GM21360 (cell line): ENCODE measurements around the gene MTG1.
"Not testable (repeated sequence)": the region's sequence is repeated elsewhere in the genome, so short reads cannot be mapped to it uniquely, and the experiment has no call there.

Source experiments
- ATAC-seq: cut with Tn5 transposase; IDR thresholded peaks from one replicate; pipeline ENCODE4 v1.9.1; 2021; ENCODE audit warnings: mild to moderate bottlenecking, moderate library complexity; ENCODE audit not compliant: unreplicated experiment

MTG1 gene

DNA sequence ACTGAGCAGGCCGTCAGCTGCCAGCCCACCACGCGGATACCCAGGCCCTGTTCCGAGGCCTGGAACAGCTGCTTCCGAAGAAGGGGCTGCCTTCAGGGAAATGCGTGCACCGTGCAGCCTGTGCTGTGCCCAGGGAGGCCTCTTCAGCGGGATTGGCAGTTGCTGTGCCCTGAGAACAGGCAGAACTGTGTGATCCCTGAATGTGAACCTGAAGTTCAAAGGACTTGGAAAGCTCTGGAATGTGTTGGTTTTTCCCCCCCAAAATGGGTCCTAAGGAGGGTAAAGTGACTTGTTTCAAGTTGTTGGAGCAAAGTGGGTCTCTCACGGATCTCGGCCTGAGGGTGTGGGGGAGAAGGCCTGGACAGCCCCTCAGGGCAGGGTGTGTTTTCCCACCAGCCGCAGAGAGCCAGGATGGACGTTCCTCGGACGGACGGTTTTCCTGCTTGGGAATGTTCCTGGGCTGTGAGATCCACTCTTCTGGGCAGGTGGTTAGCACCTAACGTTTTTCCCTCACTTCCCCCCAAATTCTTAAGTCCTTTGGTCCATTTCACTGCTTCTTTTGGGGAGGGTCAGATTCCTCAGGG lies 28.4 kb downstream of the MTG1 start:
- ATAC-seq = no peak

DNA sequence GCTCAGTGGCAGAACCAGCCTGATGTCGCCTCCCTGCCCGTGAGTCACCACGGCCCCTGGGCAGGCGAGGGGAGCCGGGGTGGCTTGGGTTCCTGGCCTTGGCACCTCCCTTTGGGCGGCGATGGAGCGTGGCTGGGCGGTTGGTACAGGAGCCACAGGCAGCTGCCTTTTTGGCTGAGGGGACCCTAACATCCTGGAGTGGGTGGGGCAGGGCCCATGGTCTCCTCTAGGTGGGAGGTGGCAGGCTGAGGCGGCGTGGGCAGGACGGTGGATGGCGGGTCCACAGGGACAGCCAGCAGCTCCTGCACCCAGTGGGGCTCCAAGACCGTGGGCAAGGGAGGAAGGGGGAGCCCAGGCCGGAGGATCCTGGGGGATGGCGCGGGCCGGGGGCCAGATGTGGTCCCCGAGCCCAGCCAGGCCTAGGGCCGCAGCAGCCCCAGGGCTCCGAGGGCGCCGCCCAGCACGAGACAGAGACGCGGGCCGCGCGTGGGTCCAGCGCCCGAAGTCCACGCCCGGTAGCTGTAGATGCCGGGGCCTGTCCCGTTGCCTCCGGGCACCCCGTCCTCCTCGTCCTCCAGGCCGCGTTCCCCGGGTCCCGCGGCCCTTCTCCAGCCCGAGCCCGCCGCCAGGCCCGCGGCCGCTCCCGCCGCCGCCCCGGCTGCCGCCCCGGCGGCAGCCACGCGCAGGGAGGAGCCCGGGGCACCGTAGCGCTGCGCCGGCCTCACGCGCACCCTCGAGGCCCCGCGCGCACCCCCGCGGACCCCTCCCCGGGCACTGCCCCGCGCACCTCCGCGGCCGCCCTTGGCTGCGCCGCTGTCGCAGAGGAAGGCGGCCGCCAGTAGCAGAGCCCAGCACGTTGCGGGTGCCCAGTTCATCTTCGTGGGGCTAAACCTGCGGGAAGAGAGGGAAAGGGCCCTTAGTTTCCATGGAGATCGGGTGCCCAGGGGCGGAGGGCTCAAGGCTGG lies 29.1 kb downstream of the MTG1 start:
- no peak for ATAC-seq

GRCh38 chr10:133424102-133424501 lies 30.1 kb downstream of the MTG1 start:
- not testable (repeated sequence) for ATAC-seq

DNA sequence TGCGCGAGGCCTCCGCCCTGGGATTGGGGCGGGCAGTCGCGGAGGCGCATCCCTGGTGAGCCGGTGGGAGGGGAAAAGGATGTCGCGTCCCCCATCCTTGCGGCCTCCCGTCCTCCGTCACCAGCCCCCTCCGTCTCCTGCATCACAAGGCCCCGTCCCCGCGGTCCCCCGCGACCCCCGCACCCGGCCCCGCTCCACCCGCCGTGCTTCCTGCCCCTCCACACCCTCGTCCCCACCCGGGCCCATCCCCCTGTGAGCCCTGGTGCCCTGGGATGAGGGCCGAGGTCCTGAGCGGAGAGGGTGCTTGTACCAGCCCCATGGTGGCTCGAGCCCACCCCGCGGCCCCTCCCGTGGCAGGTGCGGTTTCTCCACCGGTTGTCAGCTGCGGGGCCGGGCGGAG lies 30.6 kb downstream of the MTG1 start, which contains the start of gene SPRN:
Gene SPRN, minus strand, starts transcription at position 25 of the 400 bp plus-strand sequence. CDS start 944 bp downstream, outside the sequence.
- ATAC-seq = not testable (repeated sequence)

GRCh38 chr10:133429571-133429970 lies 35.6 kb downstream of the MTG1 start:
- ATAC-seq = not testable (repeated sequence)

DNA sequence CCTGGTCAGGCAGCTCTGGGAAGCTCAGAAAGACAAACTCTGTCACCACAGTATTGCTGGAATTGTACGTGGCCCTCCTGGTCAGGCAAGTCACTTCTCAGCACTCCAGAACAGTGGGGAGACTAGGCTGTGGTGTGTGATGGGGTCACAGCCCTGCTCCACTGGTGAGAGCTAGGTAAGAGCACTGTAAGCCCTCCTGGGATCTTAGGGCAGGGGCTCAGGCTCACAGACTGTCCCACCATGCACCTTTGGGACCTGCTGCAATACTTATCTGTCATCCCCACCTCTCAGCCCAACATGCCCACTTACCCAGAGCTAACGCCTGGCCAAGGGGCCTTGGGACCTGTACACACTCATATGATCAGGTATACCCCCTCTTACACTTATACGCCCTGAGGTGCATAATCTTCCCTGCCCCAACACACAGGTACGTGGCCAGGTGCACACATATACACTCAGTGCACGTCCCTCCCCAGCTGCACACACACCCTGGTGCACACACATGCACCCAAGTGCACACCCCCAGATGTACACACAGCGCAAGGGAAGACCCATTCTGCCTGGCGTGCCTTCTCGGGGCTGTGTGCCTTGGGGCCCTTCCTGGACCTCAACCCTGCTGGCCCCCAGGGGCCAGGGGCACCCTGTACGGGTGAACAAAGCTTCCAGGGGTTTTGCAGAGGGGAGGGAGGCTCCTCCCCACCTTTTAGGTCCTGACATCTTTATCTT lies 38.1 kb downstream of the MTG1 start:
- ATAC-seq = not testable (repeated sequence)

GRCh38 chr10:133432789-133433188 lies 38.8 kb downstream of the MTG1 start:
- ATAC-seq = not testable (repeated sequence)

GRCh38 chr10:133438711-133439273 lies 44.8 kb downstream of the MTG1 start:
- ATAC-seq = no peak

- ATAC-seq = no peak
Measured at GRCh38 chr10:133439517-133440461, 45.8 kb downstream of the MTG1 start.

DNA sequence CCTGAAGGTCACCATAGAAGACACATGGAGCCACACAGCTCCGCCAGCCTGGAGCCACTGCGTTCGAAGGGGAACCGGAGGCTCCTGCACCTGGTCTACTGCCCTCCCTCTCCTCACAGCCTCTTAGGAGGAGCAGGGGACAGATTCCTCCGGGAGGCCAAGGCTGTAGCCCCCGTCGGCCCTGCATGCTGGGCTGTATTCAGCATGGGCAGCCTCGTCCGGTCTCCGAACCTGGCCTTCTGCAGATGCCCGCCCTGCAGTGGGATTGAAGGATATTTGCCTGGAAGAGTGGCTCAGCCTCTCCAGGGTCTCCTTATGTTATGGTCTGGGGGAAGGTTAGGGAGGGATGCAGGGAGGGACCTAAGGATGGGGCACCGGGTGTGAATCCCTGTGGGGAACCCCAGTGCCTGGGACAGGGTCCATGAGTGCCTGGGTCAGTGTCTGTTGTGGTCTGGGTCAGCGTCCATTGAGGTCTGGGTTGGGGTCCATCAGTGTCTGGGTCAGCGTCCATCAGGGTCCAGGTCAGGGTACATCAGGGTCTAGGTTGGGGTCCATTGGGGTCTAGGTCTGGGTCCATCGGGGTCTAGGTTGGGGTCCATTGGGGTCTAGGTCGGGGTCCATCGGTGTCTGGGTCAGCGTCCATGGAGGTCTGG lies 46.8 kb downstream of the MTG1 start:
- ATAC-seq = no peak

DNA sequence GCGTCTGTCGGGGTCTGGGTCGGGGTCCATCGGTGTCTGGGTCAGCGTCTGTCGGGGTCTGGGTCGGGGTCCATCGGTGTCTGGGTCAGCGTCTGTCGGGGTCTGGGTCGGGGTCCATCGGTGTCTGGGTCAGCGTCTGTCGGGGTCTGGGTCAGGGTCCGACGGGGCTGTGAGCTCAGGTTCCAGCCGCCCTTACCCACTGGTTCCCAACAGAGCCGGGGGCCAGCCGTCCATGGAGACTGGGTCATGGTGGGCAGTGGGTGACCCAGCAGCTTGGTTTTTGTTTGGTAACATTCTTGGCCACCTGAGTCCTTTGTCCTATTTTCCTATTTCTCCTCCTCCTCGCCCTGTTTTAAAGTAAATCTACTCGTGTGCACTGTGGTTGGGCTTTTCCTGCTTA lies 47.4 kb downstream of the MTG1 start:
- not testable (repeated sequence) for ATAC-seq

DNA sequence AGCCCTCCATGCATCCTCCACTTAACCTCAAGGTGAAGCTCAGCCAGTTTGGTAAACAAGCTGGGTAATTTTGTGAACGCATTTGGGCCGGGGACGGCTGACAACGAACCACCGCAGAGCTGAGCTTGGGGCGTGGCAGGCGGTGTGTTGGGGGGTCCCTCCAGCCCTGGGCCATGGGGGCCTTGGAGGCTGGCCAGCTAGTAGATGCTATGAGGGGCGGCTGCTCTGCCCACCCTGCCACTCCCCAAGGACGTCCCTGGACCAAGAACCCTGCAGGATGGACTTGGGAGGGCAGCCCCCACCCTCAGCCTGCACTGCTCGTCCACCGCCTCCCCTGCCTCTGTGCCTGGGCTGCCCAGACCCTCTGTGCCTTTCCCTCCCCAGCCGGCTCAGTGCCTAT lies 47.8 kb downstream of the MTG1 start:
- no peak for ATAC-seq

DNA sequence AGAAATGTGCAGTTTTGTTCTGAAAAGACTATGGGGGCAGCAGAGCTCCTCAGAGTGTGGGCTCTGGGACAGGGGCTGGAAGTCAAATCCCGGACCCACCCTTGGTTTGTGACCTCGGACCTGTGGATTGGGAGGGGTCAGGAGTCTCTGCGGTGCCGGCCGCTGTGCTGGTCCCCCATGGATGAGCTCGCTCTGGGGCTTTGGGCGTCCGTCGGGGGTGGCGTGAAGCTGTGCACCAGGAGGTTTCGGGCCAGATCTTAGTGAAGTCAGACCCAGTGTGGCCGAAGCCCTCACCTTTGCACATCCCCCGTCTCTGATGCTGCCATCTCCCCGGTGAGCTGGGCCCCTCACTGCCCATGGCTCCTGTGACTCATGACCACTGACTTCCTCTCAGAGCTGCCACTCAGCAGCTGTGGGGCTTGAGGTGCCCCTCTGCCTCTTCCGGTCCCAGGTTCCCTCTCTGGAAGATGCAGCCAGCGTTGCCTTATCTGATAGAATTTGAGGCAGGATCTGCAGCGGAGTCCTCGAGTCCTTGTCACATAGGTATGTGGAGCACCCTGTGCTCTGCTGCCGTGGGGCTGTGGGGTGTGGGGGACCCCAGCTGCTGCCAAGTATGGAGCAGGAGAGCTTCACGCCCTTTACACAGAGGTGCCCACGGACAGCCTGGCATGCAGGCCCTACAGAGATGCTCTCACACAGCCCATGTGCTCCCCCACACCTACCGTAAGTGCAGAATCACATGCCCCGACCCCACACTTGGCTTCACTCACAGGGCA lies 48.4 kb downstream of the MTG1 start:
- ATAC-seq = no peak

DNA sequence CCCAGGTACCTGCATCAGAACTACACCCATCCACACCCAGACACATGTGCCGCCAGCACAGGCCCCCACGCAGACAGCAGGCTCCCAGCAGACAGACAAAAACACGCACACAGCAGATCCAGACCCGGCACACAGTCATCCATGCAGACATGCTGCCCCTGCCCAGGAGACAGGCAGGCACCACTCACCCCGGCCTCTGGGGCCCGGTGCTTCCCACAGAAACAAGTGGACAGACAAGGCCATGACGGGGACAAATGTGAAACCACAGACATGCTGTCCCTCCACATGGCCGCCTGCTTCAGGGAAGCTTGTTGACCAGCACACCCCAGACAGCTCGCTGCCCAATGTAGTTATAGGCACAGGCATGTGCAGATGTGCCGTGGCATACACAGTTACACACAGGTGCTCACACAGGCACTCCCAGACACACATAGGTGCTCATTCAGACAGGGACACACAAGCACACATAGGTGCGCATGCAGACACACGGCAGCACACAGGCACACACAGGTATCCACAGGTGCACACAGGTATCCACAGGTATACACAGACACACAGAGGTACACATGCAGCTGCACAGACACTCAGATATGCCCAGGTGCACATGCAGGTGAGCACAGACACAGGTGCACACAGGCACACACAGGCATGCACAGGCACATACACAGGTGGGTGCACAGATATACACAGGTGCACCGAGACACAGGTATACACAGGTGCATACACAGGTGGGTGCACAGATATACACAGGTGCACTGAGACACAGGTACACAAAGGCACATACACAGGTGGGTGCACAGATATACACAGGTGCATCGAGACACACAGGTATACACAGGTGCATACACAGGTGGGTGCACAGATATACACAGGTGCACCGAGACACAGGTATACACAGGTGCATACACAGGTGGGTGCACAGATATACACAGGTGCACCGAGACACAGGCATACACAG lies 49.3 kb downstream of the MTG1 start:
- no peak for ATAC-seq

GRCh38 chr10:133444342-133445267 lies 50.6 kb downstream of the MTG1 start:
- ATAC-seq = no peak

DNA sequence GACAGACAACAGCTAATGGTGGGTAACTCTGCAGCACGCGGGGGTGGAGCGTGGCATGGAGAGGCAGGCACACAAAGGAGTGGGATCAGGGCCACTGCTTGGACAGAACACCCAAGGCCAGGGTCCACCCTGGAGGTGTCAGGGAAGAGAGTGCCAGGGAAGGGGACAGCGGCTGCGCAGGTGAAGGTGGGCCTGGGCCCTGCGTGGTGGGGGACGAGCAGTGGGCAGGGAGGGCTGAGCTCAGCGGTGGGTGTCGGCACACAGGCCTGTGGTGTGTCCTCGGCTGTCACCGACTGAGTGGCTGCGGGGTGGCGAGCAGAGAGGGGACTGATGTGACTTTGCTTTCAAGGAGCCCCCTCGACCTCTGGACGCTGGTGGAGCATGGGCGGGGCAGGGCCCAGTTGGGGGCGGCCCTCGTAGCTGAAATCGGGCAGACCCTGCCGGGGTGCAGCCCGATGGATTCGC lies 51.3 kb downstream of the MTG1 start:
- ATAC-seq = no peak
